ENCODE data around the gene HTR4. TPM values are rescaled to one million over a fixed set of nuclear protein-coding genes. Genes with fewer than 3 reads are reported as not detected.
"Not testable (repeated sequence)": the region's sequence is repeated elsewhere in the genome, so short reads cannot be mapped to it uniquely, and the experiment has no call there.

The HTR4 gene
- total and polyA plus RNA-seq, 5 donors from 2014 or later = not detected

DNA sequence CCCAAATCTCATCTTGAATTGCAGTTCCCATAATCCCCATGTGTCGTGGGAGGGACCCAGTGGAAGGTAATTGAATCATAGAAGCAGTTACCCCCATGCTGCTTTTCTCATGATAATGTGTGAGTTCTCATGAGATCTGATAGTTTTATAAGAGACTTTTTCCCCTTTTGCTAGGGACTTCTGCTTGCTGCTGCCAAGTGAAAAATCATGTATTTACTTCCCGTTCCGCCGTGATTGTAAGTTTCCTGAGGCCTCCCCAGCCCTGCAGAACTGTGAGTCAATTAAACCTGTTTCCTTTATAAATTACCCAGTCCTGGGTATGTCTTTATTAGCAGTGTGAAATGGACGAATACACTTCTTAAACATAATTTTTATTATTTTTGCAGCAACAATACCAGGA, 185.6 kb downstream of the HTR4 start:
- H3K27ac Mint-ChIP-seq; H3K36me3 ChIP-seq (ENCODE audit: control insufficient read depth, insufficient read depth, low read length); H3K27ac ChIP-seq (ENCODE audit: insufficient read depth, low read length, poor library complexity, severe bottlenecking); H3K36me3 Mint-ChIP-seq; H3K27me3 ChIP-seq (ENCODE audit: control insufficient read depth, insufficient read depth, low read length); DNase-seq; H3K4me3 Mint-ChIP-seq; H3K27me3 Mint-ChIP-seq; H3K9me3 ChIP-seq (ENCODE audit: control insufficient read depth in 2 of 2, low read length in 2 of 2); H3K4me3 ChIP-seq (ENCODE audit: low read depth, low read length); H3K4me1 Mint-ChIP-seq; ATAC-seq (ENCODE audit: low read depth in 2 of 2); H3K4me1 ChIP-seq (ENCODE audit: control insufficient read depth, insufficient read depth, low read length, poor library complexity, severe bottlenecking); H3K9me3 Mint-ChIP-seq: not testable (repeated sequence)

GRCh38 chr5:148467958-148468357, 186.4 kb downstream of the HTR4 start:
- no peaks in the 10 kb centered on the region for H3K36me3 ChIP-seq (ENCODE audit: control insufficient read depth, insufficient read depth, low read length)
- ATAC-seq (ENCODE audit: low read depth in 2 of 2) = no peak
- no peaks in the 10 kb centered on the region for H3K4me1 Mint-ChIP-seq

DNA sequence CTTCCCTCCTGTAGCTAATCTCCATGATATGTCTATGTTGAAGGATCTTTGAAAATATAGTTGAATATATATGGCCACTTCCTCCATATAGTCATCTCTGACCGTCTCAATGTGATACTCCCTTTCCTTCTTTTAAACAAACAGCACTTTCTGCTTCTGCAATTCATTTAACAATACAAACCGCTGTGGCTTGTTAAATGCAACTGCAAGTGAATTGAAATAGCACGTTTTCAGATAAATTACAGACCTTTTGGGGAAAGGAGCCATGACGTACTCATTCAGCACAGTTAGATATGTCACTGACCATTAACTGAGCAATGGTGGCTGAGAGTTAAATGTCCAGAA, 188.1 kb downstream of the HTR4 start:
- Histone ChIP-seq H3K36me3 (ENCODE audit: control insufficient read depth, insufficient read depth, low read length) (no peaks in the 10 kb centered on the region), H3K27me3 (ENCODE audit: control insufficient read depth, insufficient read depth, low read length) (no peaks in the 10 kb centered on the region), H3K4me3 (ENCODE audit: low read depth, low read length) (no peak overlapping the region), H3K27ac (ENCODE audit: insufficient read depth, low read length, poor library complexity, severe bottlenecking) (no peak overlapping the region), H3K4me1 (ENCODE audit: control insufficient read depth, insufficient read depth, low read length, poor library complexity, severe bottlenecking) (no peaks in the 10 kb centered on the region), H3K9me3 (ENCODE audit: control insufficient read depth in 2 of 2, low read length in 2 of 2) (no peaks in the 10 kb centered on the region)
- Mint-ChIP-seq H3K36me3 (no peaks in the 10 kb centered on the region), H3K27ac (no peak overlapping the region), H3K4me3 (no peak overlapping the region), H3K27me3 (peaks cover 16% of the 10 kb centered on the region), H3K4me1 (no peaks in the 10 kb centered on the region), H3K9me3 (no peaks in the 10 kb centered on the region)
- ATAC-seq (ENCODE audit: low read depth in 2 of 2) = no peak
- no peak for DNase-seq

More at GRCh38 chr5:148467958-148468357, 186.4 kb downstream of the HTR4 start:
- Mint-ChIP-seq H3K9me3 (no peaks in the 10 kb centered on the region), H3K27ac (no peak overlapping the region), H3K27me3 (peaks cover 16% of the 10 kb centered on the region), H3K4me3 (no peak overlapping the region), H3K36me3 (no peaks in the 10 kb centered on the region)
- Histone ChIP-seq H3K27ac (ENCODE audit: insufficient read depth, low read length, poor library complexity, severe bottlenecking) (no peak overlapping the region), H3K4me3 (ENCODE audit: low read depth, low read length) (no peak overlapping the region), H3K9me3 (ENCODE audit: control insufficient read depth in 2 of 2, low read length in 2 of 2) (no peaks in the 10 kb centered on the region), H3K4me1 (ENCODE audit: control insufficient read depth, insufficient read depth, low read length, poor library complexity, severe bottlenecking) (no peaks in the 10 kb centered on the region), H3K27me3 (ENCODE audit: control insufficient read depth, insufficient read depth, low read length) (no peaks in the 10 kb centered on the region)
- DNase-seq = no peak

DNA sequence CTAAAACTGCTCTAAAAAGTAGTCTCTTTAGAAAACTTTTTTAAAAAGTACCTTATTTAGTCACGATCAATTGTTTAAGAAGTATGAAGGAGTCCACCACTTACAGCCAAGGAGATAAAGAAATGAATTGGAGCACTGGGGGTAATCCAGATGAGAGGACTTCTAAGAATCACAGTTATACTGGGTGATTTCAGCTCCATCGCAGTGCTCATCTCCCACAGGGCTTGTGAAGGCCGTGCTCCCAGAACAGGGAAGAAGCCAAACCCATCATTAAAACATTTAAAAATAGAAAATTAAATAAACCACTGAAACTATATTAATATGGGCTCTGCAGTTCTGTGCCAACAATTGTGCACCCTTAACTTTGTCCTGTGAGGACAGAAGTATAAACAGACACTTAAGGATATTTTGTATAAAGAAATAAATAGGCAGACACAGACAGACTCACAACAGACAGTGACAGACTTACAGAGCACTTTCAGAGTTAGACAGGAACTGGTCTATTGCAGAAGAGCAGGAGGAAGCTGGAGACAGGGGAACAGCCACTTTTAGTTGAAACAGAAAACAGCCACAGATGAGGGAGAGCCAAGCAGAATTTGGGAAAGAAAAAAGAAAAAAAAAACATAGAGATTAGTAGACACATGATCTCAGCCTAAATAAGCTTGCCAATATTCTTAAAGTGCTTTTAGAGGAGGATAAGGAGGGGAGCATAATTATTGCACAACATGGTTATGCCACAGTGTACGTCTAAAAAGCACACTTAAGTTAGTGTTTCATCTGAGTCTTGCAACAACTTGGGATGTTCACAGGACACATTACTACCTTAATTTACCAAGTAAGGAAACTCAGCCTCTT, 188.7 kb downstream of the HTR4 start:
- H3K27ac Mint-ChIP-seq = no peak overlapping the region
- H3K36me3 Mint-ChIP-seq = no peaks in the 10 kb centered on the region
- no peak for DNase-seq
- H3K36me3 ChIP-seq (ENCODE audit: control insufficient read depth, insufficient read depth, low read length) = no peaks in the 10 kb centered on the region
- no peak overlapping the region for H3K27ac ChIP-seq (ENCODE audit: insufficient read depth, low read length, poor library complexity, severe bottlenecking)
- H3K9me3 ChIP-seq (ENCODE audit: control insufficient read depth in 2 of 2, low read length in 2 of 2) = no peaks in the 10 kb centered on the region
- peaks cover 17% of the 10 kb centered on the region for H3K27me3 Mint-ChIP-seq
- no peaks in the 10 kb centered on the region for H3K4me1 Mint-ChIP-seq
- ATAC-seq (ENCODE audit: low read depth in 2 of 2) = no peak
- no peaks in the 10 kb centered on the region for H3K9me3 Mint-ChIP-seq
- H3K27me3 ChIP-seq (ENCODE audit: control insufficient read depth, insufficient read depth, low read length) = peaks cover 2% of the 10 kb centered on the region
- H3K4me3 ChIP-seq (ENCODE audit: low read depth, low read length) = no peak overlapping the region
- no peak overlapping the region for H3K4me3 Mint-ChIP-seq
- no peaks in the 10 kb centered on the region for H3K4me1 ChIP-seq (ENCODE audit: control insufficient read depth, insufficient read depth, low read length, poor library complexity, severe bottlenecking)

DNA sequence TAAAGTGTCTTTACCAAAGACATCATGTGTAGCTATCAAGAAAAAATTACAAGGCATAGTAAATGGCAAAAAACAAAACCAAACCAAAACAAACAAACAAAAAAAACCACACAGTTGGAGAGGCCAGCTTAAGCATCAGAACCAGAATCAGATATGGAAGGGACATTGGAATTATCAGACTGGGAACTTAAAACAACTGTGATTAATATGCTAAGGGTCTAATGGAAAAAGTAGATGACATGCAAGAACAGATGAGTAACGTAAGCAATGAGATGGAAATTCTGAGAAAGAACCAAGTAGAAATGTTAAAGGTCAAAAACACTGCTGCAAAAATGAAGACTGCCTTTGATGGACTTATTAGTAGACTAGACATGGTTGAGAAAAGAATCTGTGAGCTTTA, 194.7 kb downstream of the HTR4 start:
- peaks cover 50% of the 10 kb centered on the region for H3K27me3 Mint-ChIP-seq
- no peak for ATAC-seq (ENCODE audit: low read depth in 2 of 2)
- peak overlapping the region in 1 of 3 donors; percentile 9 for H3K27ac Mint-ChIP-seq
- peaks cover 0 to 2% (median 0%) of the 10 kb centered on the region in 7 donors for H3K9me3 Mint-ChIP-seq
- Histone ChIP-seq H3K27ac (ENCODE audit: insufficient read depth, low read length, poor library complexity, severe bottlenecking) (no peak overlapping the region), H3K36me3 (ENCODE audit: control insufficient read depth, insufficient read depth, low read length) (no peaks in the 10 kb centered on the region), H3K4me1 (ENCODE audit: control insufficient read depth, insufficient read depth, low read length, poor library complexity, severe bottlenecking) (no peaks in the 10 kb centered on the region), H3K27me3 (ENCODE audit: control insufficient read depth, insufficient read depth, low read length) (peaks cover 8% of the 10 kb centered on the region), H3K4me3 (ENCODE audit: low read depth, low read length) (no peak overlapping the region), H3K9me3 (ENCODE audit: control insufficient read depth in 2 of 2, low read length in 2 of 2) (no peaks in the 10 kb centered on the region)
- H3K4me3 Mint-ChIP-seq = no peak overlapping the region
- no peaks in the 10 kb centered on the region for H3K36me3 Mint-ChIP-seq
- DNase-seq = no peak
- H3K4me1 Mint-ChIP-seq = no peaks in the 10 kb centered on the region

- Histone ChIP-seq H3K4me3 (ENCODE audit: low read depth, low read length) (no peak overlapping the region), H3K27me3 (ENCODE audit: control insufficient read depth, insufficient read depth, low read length) (peaks cover 8% of the 10 kb centered on the region), H3K27ac (ENCODE audit: insufficient read depth, low read length, poor library complexity, severe bottlenecking) (no peak overlapping the region), H3K4me1 (ENCODE audit: control insufficient read depth, insufficient read depth, low read length, poor library complexity, severe bottlenecking) (no peaks in the 10 kb centered on the region), H3K36me3 (ENCODE audit: control insufficient read depth, insufficient read depth, low read length) (no peaks in the 10 kb centered on the region), H3K9me3 (ENCODE audit: control insufficient read depth in 2 of 2, low read length in 2 of 2) (no peaks in the 10 kb centered on the region)
- no peaks in the 10 kb centered on the region for H3K36me3 Mint-ChIP-seq
- DNase-seq (no peak), ATAC-seq (ENCODE audit: low read depth in 2 of 2) (peak in 1 of 2 donors; percentile 15)
- no peaks in the 10 kb centered on the region for H3K4me1 Mint-ChIP-seq
- peaks cover 44% of the 10 kb centered on the region for H3K27me3 Mint-ChIP-seq
- H3K27ac Mint-ChIP-seq = no peak overlapping the region
- H3K4me3 Mint-ChIP-seq = no peak overlapping the region
- H3K9me3 Mint-ChIP-seq = peaks cover 0 to 2% (median 0%) of the 10 kb centered on the region in 7 donors
Observed at GRCh38 chr5:148458036-148458888, 196.1 kb downstream of the HTR4 start.

DNA sequence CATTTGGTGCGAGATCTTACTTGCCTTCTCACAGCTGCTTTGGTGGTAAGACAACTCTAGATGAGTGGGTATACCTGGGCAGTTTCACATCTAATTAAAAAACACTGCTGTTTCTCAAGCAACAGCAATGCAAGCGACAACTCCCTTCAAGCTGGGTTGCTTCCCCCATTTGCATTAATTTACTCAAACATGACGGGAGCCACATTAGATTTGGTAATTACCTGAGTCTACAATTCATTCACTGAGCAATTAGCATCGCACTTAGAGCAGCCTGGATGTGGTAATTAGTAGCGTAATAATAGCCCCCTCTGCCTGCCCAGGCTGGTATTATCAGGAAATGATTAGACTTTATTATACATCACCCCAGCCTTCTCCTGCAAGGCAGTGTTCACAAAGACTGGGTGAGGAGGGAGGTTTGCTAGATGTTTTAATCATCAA, 197.1 kb downstream of the HTR4 start:
- Histone ChIP-seq H3K27ac (ENCODE audit: insufficient read depth, low read length, poor library complexity, severe bottlenecking) (no peak overlapping the region), H3K36me3 (ENCODE audit: control insufficient read depth, insufficient read depth, low read length) (no peaks in the 10 kb centered on the region), H3K4me1 (ENCODE audit: control insufficient read depth, insufficient read depth, low read length, poor library complexity, severe bottlenecking) (no peaks in the 10 kb centered on the region), H3K4me3 (ENCODE audit: low read depth, low read length) (no peak overlapping the region), H3K9me3 (ENCODE audit: control insufficient read depth in 2 of 2, low read length in 2 of 2) (no peaks in the 10 kb centered on the region), H3K27me3 (ENCODE audit: control insufficient read depth, insufficient read depth, low read length) (peaks cover 8% of the 10 kb centered on the region)
- Mint-ChIP-seq H3K27me3 (peaks cover 42% of the 10 kb centered on the region), H3K4me3 (no peak overlapping the region), H3K27ac (no peak overlapping the region), H3K4me1 (no peaks in the 10 kb centered on the region), H3K36me3 (no peaks in the 10 kb centered on the region), H3K9me3 (peaks cover 0 to 2% (median 0%) of the 10 kb centered on the region in 7 donors)
- DNase-seq (peak; percentile 5 to 37 (median 31)), ATAC-seq (ENCODE audit: low read depth in 2 of 2) (peak; percentile 76 to 80)

Data from CD4-positive, CD25-positive, alpha-beta regulatory T cell (primary cell).